Left forelimb (tissue), 1 donor: ENCODE results near the gene UNC13B.
"Not testable (repeated sequence)": the region's sequence is repeated elsewhere in the genome, so short reads cannot be mapped to it uniquely, and the experiment has no call there.

Source experiments
- DNase-seq: peaks from one replicate; pipeline ENCODE4 v3.0.0-alpha.2; 2018; ENCODE audit warnings: low spot score

UNC13B gene

GRCh38 chr9:35161713-35162604 lies at the start of gene UNC13B:
UNC13B (plus strand) TSS chr9:35162009; CDS start chr9:35162284, 275 bp downstream.
- peak; percentile 94 for DNase-seq

- DNase-seq = peak; percentile 57
Measured at GRCh38 chr9:35112257-35113020, 49.4 kb upstream of the UNC13B start.

GRCh38 chr9:35114113-35114839 lies 47.5 kb upstream of the UNC13B start:
- DNase-seq = peak; percentile 82

- peak; percentile 69 for DNase-seq
Measured at GRCh38 chr9:35114840-35115628, 46.8 kb upstream of the UNC13B start.

- peak; percentile 99 for DNase-seq
Measured at GRCh38 chr9:35115680-35116538, 45.9 kb upstream of the UNC13B start, which contains the start of gene ATOSB. ATOSB (minus strand) TSS chr9:35115862; CDS start chr9:35108274, 7,588 bp downstream.

- no peak for DNase-seq
Measured at GRCh38 chr9:35116539-35116897, 45.3 kb upstream of the UNC13B start.

- DNase-seq = peak; percentile 85
Measured at GRCh38 chr9:35116898-35117551, 44.8 kb upstream of the UNC13B start.

GRCh38 chr9:35134920-35135319 lies 26.9 kb upstream of the UNC13B start:
- DNase-seq = no peak

GRCh38 chr9:35135988-35136387 lies 25.8 kb upstream of the UNC13B start:
- DNase-seq = no peak

- DNase-seq = no peak
Measured at GRCh38 chr9:35136866-35137265, 24.9 kb upstream of the UNC13B start.

GRCh38 chr9:35140093-35140492 lies 21.7 kb upstream of the UNC13B start:
- no peak for DNase-seq

- no peak for DNase-seq
Measured at GRCh38 chr9:35142037-35142436, 19.8 kb upstream of the UNC13B start.

GRCh38 chr9:35147941-35148563 lies 13.8 kb upstream of the UNC13B start:
- not testable (repeated sequence) for DNase-seq

GRCh38 chr9:35152926-35153325 lies 8.9 kb upstream of the UNC13B start:
- no peak for DNase-seq

- no peak for DNase-seq
Measured at GRCh38 chr9:35156781-35157180, 5.0 kb upstream of the UNC13B start.

- DNase-seq = not testable (repeated sequence)
Measured at GRCh38 chr9:35157836-35158235, 4.0 kb upstream of the UNC13B start.

- no peak for DNase-seq
Measured at GRCh38 chr9:35158501-35159280, 3.1 kb upstream of the UNC13B start.

GRCh38 chr9:35162605-35163315 lies 951 bp downstream of the UNC13B start:
- DNase-seq = no peak
